Superior temporal gyrus (tissue), 1 donor: Measurements from ENCODE around the gene ASTN2.
"Not testable (repeated sequence)": the region's sequence is repeated elsewhere in the genome, so short reads cannot be mapped to it uniquely, and the experiment has no call there.

Experiments
- DNase-seq: peaks from one replicate; pipeline ENCODE4 v3.0.0-alpha.2; 2016; ENCODE audit errors: extremely low spot score

Gene ASTN2

DNA sequence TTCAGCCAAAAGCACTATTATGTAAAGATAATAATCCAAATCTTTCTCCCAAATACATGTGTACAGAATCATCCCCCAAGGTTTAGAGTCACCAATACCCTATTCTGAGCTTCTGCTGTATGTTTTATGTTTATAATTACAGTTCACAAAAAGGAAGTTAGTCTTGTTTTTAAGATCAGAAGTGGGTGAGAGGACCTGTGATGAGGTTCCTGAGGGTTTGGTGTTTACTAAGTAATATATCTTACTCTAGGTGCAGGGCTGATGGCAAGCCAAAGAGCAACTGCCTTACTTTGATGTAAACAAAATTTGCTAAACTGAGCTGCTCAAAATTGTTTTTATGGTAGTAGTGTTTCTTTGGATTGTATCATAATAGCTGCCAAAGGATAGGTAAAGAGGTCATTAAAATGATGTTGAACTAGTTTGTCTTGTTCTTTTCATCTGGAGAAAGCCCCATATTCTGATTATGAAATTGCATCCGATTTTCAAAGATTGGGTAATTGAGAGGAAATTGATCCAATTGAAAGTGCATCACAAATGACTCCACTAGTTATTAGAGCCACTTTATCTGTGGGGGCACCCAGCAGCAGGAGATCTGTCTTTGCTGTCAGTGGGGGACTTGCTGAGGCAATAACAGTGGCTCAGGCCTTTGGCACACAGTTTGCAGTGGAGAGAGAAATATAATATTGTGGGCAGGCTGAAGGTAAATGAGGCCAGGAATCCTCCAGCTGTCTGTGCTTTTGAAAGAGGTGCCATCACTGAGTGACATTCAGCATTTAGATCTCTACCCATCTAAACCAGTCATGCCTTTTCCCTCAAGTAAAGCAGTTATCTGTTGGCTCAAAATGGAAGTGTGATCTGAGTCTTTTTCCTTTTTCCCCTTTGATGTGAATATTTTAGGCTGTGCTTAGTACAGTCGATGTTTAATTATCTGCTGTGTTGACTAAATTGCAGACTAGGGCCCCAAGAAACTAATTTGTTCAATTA is 713.7 kb downstream of the ASTN2 start:
- DNase-seq: no peak

- DNase-seq: no peak
Measured at GRCh38 chr9:116700279-116700678, 714.6 kb downstream of the ASTN2 start.

DNA sequence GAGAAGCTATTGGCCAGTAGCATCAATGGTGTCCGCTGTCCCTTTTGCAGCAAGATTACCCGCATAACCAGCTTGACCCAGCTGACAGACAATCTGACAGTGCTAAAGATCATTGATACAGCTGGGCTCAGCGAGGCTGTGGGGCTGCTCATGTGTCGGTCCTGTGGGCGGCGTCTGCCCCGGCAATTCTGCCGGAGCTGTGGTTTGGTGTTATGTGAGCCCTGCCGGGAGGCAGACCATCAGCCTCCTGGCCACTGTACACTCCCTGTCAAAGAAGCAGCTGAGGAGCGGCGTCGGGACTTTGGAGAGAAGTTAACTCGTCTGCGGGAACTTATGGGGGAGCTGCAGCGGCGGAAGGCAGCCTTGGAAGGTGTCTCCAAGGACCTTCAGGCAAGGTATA is 717.0 kb downstream of the ASTN2 start:
- no peak for DNase-seq

GRCh38 chr9:116697362-116697761 is 717.5 kb downstream of the ASTN2 start:
- no peak for DNase-seq

- DNase-seq: no peak
Measured at GRCh38 chr9:116695438-116695837, 719.4 kb downstream of the ASTN2 start.

- DNase-seq: no peak
Measured at GRCh38 chr9:116694785-116695291, 720.0 kb downstream of the ASTN2 start.

DNA sequence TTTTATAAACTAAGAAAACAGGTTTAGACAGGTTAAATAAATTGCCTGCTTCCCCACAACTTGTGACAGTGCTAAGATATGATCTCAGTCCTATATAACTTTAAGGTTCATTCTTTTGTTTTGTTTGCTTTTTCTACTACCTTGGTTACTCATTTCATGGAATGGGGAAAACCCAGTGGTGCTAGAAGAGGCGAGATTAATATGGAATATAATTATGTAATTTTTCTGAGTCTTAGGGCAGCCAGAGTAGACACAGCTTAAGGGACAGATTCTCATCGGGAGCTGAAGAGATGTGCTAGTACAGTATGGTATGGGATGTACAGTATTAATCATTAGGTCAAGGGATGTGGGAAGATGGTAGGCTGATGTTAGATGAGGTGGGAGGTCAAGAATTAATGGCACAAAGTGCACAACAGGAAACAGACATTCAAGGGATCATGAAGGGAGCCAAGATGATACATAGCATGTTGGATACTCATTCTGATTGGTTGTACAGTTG is 721.6 kb downstream of the ASTN2 start:
- DNase-seq: no peak

- DNase-seq: no peak
Measured at GRCh38 chr9:116692616-116693015, 722.2 kb downstream of the ASTN2 start.

GRCh38 chr9:116691607-116692006 is 723.2 kb downstream of the ASTN2 start:
- DNase-seq: no peak

GRCh38 chr9:116690805-116691204 is 724.1 kb downstream of the ASTN2 start:
- DNase-seq: not testable (repeated sequence)

GRCh38 chr9:116689486-116690032 is 725.3 kb downstream of the ASTN2 start:
- no peak for DNase-seq

- DNase-seq: no peak
Measured at GRCh38 chr9:116688806-116689485, 725.9 kb downstream of the ASTN2 start.

- DNase-seq: no peak
Measured at GRCh38 chr9:116687754-116688135, 727.1 kb downstream of the ASTN2 start.

DNA sequence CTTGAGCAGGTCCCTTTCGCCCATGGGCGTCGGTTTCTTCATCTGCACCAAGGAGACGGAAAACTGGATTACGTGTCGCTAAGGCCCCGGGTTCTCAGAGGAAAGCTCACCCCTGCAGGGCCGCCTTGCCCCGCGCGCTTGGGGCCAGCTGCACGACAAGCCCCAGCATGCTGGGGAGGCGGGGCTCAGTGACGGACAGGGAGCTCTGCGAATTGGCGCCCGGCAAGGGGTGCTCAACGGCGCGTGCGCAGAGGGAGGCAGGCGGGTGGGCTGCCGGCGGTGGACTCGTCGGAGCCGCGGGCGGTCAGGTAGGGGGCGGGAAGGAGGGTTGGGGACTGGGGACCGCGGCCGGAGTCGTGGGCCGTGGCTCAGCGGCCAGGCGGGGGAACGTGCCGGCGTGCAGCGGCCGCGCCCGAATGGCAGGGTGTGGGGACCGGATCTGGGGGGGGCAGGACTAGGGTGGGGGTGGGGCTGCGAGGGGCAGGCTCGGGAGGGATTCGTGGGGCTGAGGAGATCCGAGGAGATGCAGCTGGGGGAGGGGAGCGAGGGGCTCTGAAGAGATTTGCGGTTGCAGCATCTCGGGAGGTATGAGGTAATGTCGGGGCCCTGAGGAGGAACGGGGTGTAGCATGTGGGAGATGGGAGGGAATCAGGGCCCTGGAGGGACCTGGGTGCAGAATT is 727.6 kb downstream of the ASTN2 start, which contains the start of gene TRIM32:
TRIM32 (plus strand) TSS at position 232 of the 680 bp plus-strand sequence. CDS start 10,438 bp downstream, outside the sequence.
- DNase-seq: peak; percentile 93

DNA sequence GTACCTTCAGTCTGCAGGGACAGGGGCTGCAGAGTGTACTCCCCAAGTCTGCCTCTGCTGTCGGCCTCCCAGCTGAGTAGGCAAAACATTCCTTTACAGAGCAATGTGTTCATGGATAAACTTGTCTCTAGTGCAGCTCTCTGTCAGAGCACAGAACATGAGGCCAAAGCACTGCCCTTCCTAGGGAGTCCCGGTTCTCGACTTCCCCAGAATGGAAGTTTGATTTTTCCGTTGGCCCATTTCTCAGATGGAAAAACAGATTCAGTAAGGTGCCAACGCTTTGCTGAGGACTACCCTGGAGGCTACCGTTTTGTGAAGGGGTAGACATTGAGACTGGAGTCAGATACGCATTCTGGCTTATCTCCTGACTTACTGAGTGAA is 728.2 kb downstream of the ASTN2 start:
- peak; percentile 64 for DNase-seq

- no peak for DNase-seq
Measured at GRCh38 chr9:116686135-116686534, 728.7 kb downstream of the ASTN2 start.

DNA sequence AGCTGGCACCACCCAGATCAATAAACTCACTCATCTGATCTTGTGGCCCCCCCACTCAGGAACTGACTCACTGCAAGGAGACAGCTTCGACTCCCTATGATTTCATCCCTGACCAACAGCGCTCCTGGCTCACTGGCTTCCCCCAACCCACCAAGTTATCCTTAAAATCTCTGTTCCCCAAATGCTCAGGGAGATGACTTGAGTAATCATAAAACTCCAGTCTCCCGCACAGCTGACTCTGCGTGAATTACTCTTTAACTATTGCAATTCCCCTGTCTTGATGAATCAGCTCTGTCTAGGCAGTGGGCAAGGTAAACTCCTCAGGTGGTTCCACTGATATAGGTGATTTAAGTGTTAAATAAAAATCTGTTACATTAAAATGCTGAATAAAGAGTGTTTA is 729.7 kb downstream of the ASTN2 start:
- DNase-seq: no peak

GRCh38 chr9:116683535-116683934 is 731.3 kb downstream of the ASTN2 start:
- DNase-seq: no peak

DNA sequence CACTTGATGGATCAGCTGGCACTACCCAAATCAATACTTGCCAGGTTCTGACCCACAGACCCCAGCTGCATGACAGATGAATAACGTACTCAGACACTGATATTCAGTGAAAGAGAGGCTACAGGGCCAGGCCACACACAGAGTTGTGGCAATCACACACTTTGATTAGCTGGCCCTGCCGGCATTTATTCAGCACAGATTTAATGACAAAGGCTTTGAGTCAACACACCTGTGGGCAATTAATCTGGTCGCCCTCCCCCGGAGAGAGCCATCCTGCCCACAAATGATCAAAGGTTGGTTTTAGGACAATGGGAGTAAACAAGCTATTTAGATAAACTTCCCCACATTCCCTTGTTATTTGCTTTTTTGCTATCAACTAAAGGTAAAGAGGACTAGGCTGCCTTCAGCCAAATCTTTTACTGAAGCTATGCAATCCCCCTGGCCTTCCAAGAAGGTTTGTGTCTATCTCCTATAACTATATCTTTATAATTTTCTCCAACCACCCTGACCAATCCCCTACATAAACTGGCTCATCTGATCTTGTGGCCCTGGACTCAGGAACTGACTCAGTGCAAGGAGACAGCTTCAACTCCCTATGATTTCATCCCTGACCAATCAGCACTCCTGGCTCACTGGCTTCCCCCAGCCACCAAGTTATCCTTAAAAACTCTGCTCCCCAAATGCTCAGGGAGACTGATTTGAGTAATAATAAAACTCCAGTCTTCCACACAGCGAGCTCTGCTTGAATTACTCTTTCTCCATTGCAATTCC is 740.5 kb downstream of the ASTN2 start:
- DNase-seq: no peak

- DNase-seq: no peak
Measured at GRCh38 chr9:116673375-116673774, 741.5 kb downstream of the ASTN2 start.

DNA sequence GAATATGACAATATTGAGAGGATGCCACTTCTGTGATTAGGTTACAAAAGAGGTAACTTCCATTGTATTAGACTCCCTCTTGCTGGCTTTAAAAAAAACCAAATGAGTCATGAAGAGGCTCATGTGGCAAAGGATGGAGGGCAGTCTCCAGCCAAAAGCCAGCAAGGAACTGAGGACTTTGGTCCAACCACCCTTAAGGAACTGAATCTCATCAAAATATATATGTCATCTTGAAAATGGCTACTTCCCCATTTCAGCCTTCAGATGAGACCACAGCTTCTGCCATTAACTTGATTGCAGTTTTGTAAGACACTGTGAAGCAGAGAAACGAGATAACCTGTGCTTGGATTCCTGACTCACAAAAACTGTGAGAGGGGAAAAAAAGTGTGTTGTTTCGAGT is 743.3 kb downstream of the ASTN2 start:
- DNase-seq: no peak
